NCI-H128 (cell line): ENCODE data around the gene TRIM56.
"Not testable (repeated sequence)": the region's sequence is repeated elsewhere in the genome, so short reads cannot be mapped to it uniquely, and the experiment has no call there.

Experiments used
- DNase-seq: peaks from one replicate; lab custom pipeline; 2025; ENCODE audit not compliant: unreplicated experiment; lab: John Stamatoyannopoulos, UW

The TRIM56 gene

DNA sequence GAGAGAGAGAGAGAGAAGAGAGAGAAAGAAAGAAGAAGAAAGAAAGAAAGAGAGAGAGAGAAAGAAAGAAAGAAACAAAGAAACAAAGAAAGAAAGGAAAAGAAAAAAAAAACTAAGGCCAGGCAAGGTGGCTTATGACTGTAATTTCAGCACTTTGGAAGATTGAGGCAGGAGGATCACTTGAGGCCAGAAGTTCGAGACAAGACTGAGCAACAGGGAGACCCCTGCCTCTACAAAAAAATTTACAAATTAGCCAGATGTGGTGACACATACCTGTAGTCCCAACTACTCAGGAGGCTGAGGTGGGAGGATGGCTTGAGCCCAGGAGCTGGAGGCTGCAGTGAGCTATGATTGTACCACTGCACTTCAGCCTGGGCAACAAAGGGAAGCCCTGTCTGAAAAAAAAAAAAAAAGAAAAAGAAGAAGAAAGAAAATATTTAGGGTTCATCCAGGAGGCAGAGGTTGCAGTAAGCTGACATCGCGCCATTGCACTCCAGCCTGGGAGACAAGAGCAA lies 44.4 kb downstream of the TRIM56 start:
- DNase-seq: no peak

DNA sequence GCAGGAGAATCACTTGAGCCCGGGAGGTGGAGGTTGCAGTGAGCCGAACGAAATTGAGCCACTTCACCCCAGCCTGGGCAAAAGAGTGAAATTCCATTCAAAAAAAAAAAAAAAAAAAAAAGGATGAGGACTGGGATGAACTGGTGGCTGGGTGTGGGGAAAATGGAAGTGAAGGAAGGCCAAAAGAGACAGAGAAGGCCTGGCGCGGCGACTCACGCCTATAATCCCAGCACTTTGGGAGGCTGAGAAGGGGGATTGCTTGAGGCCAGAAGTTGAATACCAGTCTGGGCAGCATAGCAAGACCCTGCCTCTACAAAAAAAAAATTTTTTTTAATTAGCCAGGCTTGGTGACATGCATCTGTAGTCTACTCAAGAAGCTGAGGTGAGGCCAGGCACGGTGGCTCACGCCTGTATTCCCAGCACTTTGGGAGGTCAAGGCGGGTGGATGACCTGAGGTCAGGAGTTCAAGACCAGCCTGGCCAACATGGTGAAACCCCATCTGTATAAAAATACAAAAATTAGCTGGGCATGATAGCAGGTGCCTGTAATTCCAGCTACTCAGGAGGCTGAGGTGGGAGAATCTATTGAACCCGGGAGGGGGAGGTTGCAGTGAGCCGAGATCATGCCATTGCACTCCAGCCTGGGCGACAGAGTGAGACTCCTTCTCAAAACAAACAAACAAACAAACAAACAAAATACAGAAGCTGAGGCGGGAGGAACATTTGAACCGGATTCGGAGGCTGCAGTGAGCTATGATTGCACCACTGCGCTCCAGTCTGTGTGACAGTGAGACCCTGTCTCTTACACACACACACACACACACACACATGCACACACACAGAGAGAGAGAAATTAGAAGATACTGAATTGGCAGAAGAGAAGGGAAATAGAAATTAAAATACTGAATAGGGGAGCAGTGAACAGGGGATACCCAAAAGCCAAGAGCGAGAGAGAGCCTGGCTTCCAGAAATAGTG lies 47.6 kb downstream of the TRIM56 start:
- not testable (repeated sequence) for DNase-seq

DNA sequence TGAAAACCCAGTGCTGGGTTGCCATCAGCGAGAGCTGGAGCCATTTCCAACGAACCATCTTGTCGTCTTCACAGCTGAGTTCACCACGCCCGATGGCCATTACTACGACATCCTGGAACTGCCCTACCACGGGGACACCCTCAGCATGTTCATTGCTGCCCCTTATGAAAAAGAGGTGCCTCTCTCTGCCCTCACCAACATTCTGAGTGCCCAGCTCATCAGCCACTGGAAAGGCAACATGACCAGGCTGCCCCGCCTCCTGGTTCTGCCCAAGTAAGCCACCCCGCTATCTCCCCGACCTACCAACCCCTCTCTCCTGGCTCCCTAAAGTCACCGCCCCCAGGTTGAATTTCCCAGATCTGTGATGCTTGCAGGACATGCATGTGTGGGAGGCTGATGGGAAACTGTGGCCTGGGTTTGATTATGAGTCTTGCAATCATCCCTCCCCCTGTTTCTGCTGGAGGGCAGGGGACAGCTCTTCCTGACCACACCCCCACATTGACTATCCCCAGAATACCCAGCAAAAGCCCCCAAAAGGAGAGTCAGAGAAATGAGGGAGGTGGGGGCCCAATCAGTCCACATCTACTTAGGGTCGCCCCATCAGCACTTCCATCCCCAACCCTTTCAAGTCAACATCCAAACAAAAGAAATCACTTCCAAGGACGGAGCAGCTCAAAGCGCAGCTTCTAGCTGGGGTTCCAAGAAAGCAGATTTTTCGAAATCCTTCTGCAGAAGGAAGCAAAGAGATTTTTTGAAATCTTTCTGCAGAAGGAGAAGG lies 48.5 kb downstream of the TRIM56 start:
- DNase-seq: no peak

DNA sequence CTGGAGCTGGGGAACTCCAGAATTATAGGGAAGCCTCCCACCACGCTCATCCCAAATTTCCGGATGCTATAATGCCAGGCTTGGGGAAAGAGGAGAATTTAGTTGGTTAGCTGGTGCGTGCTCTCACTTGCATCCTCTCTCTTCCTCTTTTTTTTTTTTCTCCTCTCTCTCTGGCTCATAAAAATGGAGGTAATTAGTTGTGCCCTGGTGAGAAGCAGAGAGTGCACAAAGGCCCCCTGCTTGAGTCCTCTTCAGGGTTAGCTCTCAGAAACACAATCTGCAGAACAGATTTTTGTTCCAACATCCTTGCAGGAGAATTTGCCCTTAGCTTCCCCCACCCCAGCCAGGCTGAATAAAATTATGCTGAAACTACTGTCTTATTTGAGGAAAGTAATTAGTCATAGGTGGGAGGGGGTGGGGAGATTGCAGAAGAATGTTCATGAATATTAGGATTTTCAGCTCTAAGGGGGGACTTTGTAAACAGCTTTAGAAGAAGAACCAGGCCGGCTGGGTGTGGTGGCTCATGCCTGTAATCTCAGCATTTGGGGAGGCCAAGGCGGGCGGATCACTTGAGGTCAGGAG lies 49.2 kb downstream of the TRIM56 start:
- no peak for DNase-seq

DNA sequence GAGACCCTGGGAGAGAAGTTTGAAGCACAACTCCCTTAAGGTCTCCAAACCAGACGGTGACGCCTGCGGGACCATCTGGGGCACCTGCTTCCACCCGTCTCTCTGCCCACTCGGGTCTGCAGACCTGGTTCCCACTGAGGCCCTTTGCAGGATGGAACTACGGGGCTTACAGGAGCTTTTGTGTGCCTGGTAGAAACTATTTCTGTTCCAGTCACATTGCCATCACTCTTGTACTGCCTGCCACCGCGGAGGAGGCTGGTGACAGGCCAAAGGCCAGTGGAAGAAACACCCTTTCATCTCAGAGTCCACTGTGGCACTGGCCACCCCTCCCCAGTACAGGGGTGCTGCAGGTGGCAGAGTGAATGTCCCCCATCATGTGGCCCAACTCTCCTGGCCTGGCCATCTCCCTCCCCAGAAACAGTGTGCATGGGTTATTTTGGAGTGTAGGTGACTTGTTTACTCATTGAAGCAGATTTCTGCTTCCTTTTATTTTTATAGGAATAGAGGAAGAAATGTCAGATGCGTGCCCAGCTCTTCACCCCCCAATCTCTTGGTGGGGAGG lies 52.5 kb downstream of the TRIM56 start:
- no peak for DNase-seq

DNA sequence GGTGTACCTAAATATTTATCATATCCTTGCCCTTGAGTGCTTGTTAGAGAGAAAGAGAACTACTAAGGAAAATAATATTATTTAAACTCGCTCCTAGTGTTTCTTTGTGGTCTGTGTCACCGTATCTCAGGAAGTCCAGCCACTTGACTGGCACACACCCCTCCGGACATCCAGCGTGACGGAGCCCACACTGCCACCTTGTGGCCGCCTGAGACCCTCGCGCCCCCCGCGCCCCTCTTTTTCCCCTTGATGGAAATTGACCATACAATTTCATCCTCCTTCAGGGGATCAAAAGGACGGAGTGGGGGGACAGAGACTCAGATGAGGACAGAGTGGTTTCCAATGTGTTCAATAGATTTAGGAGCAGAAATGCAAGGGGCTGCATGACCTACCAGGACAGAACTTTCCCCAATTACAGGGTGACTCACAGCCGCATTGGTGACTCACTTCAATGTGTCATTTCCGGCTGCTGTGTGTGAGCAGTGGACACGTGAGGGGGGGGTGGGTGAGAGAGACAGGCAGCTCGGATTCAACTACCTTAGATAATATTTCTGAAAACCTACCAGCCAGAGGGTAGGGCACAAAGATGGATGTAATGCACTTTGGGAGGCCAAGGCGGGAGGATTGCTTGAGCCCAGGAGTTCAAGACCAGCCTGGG lies 53.1 kb downstream of the TRIM56 start:
- DNase-seq: no peak

DNA sequence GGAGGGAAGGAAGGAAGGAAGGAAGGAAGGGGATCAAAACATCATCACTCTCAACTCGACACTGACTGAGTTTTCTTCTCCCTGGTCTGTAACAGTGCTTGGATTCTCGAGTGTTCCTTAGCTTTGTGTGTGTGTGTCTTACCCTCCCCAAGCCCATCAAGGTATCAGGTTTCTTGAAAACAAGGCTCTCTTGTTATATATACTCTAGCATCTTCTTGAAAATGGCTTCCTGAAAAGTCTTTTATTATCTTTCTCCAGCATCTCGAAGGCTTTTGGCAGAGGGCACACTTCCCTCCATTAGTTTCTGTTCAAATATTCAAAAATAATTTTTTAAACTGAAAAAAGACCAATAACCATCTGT lies 55.0 kb downstream of the TRIM56 start:
- DNase-seq: no peak

DNA sequence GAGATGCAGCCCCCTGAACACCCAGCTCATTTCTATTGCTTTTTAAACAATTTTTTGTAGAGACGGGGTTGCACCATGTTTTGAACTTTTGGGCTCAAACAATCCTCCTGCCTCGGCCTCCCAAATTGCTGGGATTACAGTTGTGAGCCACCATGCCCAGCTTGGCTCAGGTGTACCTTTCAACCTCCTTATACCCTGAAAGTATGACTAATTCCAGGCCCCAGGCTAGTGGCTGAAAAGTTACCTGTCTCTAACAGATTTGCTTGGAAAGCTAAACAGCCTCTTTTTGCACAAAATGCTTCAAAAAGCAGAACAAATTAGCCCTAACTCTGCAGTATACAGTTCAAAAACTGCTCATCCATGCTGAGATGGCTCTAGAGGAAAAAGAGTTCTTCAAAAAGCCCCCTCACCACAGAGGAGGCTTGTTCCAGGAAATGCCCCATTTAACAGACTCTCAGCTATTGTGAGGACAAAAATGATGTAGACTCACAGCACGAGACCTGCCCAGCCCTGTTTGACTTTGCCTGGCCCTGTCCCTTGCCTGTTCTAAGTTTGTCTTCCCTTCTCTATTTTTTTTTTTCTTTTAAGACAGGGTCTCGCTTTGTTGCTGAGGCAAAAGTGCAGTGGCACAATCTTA lies 55.6 kb downstream of the TRIM56 start:
- DNase-seq: no peak
